K562 (cell line): Measurements from ENCODE around the gene SPEG. TPM values are rescaled to one million over a fixed set of nuclear protein-coding genes. Genes with fewer than 3 reads are reported as not detected.

ENCODE experiments used
- ETS2 ChIP-seq: IDR thresholded peaks from 2 replicates; pipeline ENCODE4 v1.6.1; 2016; ENCODE audit warnings: borderline replicate concordance, missing genetic modification characterization, mild to moderate bottlenecking, moderate library complexity, missing compliant biosample characterization; ENCODE audit not compliant: poor library complexity, severe bottlenecking
- GTF2E2 ChIP-seq: fragments of 200-800 bp; sonication (Bioruptor generic); IDR thresholded peaks from 2 replicates; pipeline ENCODE4 v1.6.1; 2016; ENCODE audit warnings: missing genetic modification characterization, missing compliant biosample characterization
- NFRKB ChIP-seq: fragments of 450-650 bp; IDR thresholded peaks from 2 replicates; pipeline ENCODE4 v1.6.1; 2016; ENCODE audit warnings: low read depth
- POLR2H ChIP-seq: IDR thresholded peaks from 2 replicates; pipeline ENCODE4 v1.6.1; 2016; ENCODE audit warnings: missing genetic modification characterization, low read depth, mild to moderate bottlenecking, control low read depth, missing compliant biosample characterization, moderate library complexity
- RNF2 ChIP-seq: sonication (generic); IDR thresholded peaks from 2 replicates; pipeline ENCODE4 v1.6.1; 2016
- SMARCE1 ChIP-seq: fragments of 450-650 bp; IDR thresholded peaks from 2 replicates; pipeline ENCODE4 v1.7.1; 2016; ENCODE audit warnings: mild to moderate bottlenecking
- SUPT5H ChIP-seq: fragments of 450-650 bp; IDR thresholded peaks from 2 replicates; pipeline ENCODE4 v1.6.1; 2016
- ZNF143 ChIP-seq: sonication (generic); formaldehyde crosslinking; IDR thresholded peaks from 2 replicates; pipeline ENCODE4 v1.9.0; 2022; ENCODE audit warnings: mild to moderate bottlenecking, missing genetic modification reagents
- ZNF431 ChIP-seq: sonication (generic); formaldehyde crosslinking; IDR thresholded peaks from 2 replicates; pipeline ENCODE4 v1.8.0; 2022; ENCODE audit warnings: mild to moderate bottlenecking, missing genetic modification reagents
- polyA plus RNA-seq, 8 experiments: library from polyadenylated mRNA; depleted of rRNA in 4 of 8; stranded (reverse) in 5 of 8; unstranded in 3 of 8; fragments of >200 nt; fragmentation: Nextera tagmentation in 2 of 8; fragmentation: Illumina TruSeq in 1 of 8; extraction: Ambion mirVana in 2 of 8; extraction: Trizol in 1 of 8; gene quantifications; 2 replicates each; pipeline versions ENCODE4 v1.2.1 to v1.2.3, GENCODE V29; 2011 to 2014; ENCODE audit warnings: inconsistent platforms in 1 of 8, missing spikeins in 1 of 8
- total RNA-seq, 7 experiments: library from RNA; depleted of rRNA in 6 of 7; stranded (reverse); fragments of >200 nt in 6 of 7; fragmentation: Illumina TruSeq in 2 of 7; extraction: Trizol in 2 of 7; gene quantifications; 2 replicates each; pipeline versions ENCODE4 v1.2.1 to v1.2.3, GENCODE V29; 2011 to 2021; ENCODE audit warnings: low replicate concordance in 1 of 7
- TF ChIP-seq, protein P1 (sequence below), 2 experiments: fragments of 450-650 bp; formaldehyde crosslinking in 1 of 2; IDR thresholded peaks; 2 replicates each; pipeline versions ENCODE4 v1.4.0 to v1.6.1; 2014 to 2020; ENCODE audit warnings: mild to moderate bottlenecking in 2 of 2, borderline replicate concordance in 1 of 2, low read depth in 1 of 2
- TF ChIP-seq, protein P2 (sequence below), 2 experiments: fragments of 450-650 bp; IDR thresholded peaks; 2 replicates each; pipeline ENCODE4 v1.6.1; 2018; ENCODE audit warnings: mild to moderate bottlenecking in 2 of 2, low read depth in 1 of 2; ENCODE audit not compliant: partially characterized antibody in 2 of 2
- TF ChIP-seq, protein P3 (sequence below): fragments of 200-800 bp; sonication (Bioruptor generic); IDR thresholded peaks from 2 replicates; pipeline ENCODE4 v1.6.1; 2017; ENCODE audit warnings: missing genetic modification characterization, missing compliant biosample characterization

Gene SPEG
- total and polyA plus RNA-seq, 9 of the 15 experiments (the other 6 are each of a cell fraction or from before 2014, with no cell fraction given) = 0.49 to 8.7 (median 3.0) TPM

DNA sequence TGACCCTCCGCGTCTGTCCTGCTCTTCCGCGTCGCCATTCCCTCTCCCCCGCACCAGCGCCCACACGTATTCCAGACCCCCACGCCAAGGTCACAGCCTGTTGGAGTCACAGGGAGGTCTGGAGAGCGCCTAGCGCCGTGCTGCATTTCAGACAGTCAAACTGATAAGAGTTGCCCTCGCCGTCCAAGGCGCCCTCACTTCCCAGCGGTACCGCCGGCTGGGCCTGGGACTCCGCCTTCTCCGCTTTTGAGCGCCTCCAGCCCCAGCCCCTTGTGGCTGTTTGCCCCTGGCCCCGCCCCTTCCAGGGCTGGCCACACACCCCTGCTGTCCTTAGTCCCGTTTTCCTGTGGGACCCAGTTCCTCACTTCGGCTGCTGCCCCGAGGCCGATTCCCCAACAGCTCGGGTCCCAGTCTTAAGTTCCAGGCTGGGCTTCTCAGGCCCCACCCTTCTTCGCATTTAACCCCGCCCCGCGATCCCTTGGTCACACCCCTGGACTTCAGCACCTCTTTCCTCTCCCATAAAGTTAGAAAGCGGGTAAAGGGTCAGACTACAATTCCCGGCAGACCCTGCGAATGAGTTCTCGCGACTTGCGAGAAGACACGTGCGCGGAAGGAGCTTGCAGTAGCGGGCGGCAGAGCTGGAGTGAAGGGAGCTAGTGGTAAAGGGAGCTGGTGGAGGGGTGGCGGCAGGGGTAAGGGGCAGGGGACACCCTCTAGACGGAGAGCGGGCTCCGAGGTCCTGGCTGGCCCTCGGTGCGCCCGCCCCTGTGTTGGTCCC, 63.8 kb downstream of the SPEG start, which contains the start of gene GMPPA (continued):
- TF ChIP-seq, protein P1, sequence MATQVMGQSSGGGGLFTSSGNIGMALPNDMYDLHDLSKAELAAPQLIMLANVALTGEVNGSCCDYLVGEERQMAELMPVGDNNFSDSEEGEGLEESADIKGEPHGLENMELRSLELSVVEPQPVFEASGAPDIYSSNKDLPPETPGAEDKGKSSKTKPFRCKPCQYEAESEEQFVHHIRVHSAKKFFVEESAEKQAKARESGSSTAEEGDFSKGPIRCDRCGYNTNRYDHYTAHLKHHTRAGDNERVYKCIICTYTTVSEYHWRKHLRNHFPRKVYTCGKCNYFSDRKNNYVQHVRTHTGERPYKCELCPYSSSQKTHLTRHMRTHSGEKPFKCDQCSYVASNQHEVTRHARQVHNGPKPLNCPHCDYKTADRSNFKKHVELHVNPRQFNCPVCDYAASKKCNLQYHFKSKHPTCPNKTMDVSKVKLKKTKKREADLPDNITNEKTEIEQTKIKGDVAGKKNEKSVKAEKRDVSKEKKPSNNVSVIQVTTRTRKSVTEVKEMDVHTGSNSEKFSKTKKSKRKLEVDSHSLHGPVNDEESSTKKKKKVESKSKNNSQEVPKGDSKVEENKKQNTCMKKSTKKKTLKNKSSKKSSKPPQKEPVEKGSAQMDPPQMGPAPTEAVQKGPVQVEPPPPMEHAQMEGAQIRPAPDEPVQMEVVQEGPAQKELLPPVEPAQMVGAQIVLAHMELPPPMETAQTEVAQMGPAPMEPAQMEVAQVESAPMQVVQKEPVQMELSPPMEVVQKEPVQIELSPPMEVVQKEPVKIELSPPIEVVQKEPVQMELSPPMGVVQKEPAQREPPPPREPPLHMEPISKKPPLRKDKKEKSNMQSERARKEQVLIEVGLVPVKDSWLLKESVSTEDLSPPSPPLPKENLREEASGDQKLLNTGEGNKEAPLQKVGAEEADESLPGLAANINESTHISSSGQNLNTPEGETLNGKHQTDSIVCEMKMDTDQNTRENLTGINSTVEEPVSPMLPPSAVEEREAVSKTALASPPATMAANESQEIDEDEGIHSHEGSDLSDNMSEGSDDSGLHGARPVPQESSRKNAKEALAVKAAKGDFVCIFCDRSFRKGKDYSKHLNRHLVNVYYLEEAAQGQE (IDR thresholded peaks at IDR 0.05; ENCODE audit: borderline replicate concordance) = peak; percentile 50; the same call in 1 of the 2 replicates
- TF ChIP-seq, protein P1 (CRISPR knock-in tag; IDR thresholded peaks at IDR 0.05; ENCODE audit: low read depth) = no peak
- TF ChIP-seq POLR2H (tag) = peak; percentile 74
- TF ChIP-seq SMARCE1 = peak; percentile 67; the same call in 1 of the 2 replicates
- peak; percentile 71 for TF ChIP-seq SUPT5H
- TF ChIP-seq ZNF431 (CRISPR knock-in tag) = peak; percentile 77
- TF ChIP-seq ZNF143 = peak; percentile 89
- TF ChIP-seq, protein P2, sequence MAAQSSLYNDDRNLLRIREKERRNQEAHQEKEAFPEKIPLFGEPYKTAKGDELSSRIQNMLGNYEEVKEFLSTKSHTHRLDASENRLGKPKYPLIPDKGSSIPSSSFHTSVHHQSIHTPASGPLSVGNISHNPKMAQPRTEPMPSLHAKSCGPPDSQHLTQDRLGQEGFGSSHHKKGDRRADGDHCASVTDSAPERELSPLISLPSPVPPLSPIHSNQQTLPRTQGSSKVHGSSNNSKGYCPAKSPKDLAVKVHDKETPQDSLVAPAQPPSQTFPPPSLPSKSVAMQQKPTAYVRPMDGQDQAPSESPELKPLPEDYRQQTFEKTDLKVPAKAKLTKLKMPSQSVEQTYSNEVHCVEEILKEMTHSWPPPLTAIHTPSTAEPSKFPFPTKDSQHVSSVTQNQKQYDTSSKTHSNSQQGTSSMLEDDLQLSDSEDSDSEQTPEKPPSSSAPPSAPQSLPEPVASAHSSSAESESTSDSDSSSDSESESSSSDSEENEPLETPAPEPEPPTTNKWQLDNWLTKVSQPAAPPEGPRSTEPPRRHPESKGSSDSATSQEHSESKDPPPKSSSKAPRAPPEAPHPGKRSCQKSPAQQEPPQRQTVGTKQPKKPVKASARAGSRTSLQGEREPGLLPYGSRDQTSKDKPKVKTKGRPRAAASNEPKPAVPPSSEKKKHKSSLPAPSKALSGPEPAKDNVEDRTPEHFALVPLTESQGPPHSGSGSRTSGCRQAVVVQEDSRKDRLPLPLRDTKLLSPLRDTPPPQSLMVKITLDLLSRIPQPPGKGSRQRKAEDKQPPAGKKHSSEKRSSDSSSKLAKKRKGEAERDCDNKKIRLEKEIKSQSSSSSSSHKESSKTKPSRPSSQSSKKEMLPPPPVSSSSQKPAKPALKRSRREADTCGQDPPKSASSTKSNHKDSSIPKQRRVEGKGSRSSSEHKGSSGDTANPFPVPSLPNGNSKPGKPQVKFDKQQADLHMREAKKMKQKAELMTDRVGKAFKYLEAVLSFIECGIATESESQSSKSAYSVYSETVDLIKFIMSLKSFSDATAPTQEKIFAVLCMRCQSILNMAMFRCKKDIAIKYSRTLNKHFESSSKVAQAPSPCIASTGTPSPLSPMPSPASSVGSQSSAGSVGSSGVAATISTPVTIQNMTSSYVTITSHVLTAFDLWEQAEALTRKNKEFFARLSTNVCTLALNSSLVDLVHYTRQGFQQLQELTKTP (IDR thresholded peaks at IDR 0.05; ENCODE audit: low read depth in 1 of 2, partially characterized antibody in 2 of 2) = peak; percentile 42 to 81
- TF ChIP-seq GTF2E2 (tag) = peak; percentile 68; the same call in 1 of the 2 replicates
- TF ChIP-seq, protein P3, sequence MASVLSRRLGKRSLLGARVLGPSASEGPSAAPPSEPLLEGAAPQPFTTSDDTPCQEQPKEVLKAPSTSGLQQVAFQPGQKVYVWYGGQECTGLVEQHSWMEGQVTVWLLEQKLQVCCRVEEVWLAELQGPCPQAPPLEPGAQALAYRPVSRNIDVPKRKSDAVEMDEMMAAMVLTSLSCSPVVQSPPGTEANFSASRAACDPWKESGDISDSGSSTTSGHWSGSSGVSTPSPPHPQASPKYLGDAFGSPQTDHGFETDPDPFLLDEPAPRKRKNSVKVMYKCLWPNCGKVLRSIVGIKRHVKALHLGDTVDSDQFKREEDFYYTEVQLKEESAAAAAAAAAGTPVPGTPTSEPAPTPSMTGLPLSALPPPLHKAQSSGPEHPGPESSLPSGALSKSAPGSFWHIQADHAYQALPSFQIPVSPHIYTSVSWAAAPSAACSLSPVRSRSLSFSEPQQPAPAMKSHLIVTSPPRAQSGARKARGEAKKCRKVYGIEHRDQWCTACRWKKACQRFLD = 0 out of 2 replicates have a peak, but pooled peaks have one; percentile 15
- 0 out of 2 replicates have a peak, but pooled peaks have one; percentile 44 for TF ChIP-seq RNF2
- TF ChIP-seq NFRKB = peak; percentile 27
- no peak for TF ChIP-seq ETS2 (tag)
